HepG2 (cell line): Measurements from ENCODE around the gene PCSK6. TPM values are rescaled to one million over a fixed set of nuclear protein-coding genes. Genes with fewer than 3 reads are reported as not detected.

Experiments
- ARNT2 ChIP-seq: sonication (generic); formaldehyde crosslinking; IDR thresholded peaks from 2 replicates; pipeline ENCODE4 v1.8.0; 2022; ENCODE audit warnings: mild to moderate bottlenecking, low read depth, missing genetic modification reagents, moderate library complexity
- ATF7-NPFF ChIP-seq: sonication (generic); formaldehyde crosslinking; IDR thresholded peaks from 2 replicates; pipeline ENCODE4 v1.8.1; 2023; ENCODE audit warnings: mild to moderate bottlenecking, low read depth, missing genetic modification reagents, moderate library complexity
- CAMTA2 ChIP-seq: sonication (generic); formaldehyde crosslinking; IDR thresholded peaks from 2 replicates; pipeline ENCODE4 v1.4.0; 2020; ENCODE audit warnings: mild to moderate bottlenecking, missing genetic modification reagents, borderline replicate concordance
- HMG20A ChIP-seq: IDR thresholded peaks from 2 replicates; pipeline ENCODE4 v1.6.1; 2016; ENCODE audit warnings: borderline replicate concordance
- HMG20B ChIP-seq: conservative IDR thresholded peaks from 2 replicates; pipeline ENCODE4 v1.6.1; 2016; ENCODE audit warnings: missing genetic modification reagents, missing compliant biosample characterization
- IRF1 ChIP-seq: sonication (generic); formaldehyde crosslinking; IDR thresholded peaks from 2 replicates; pipeline ENCODE4 v1.4.0; 2020; ENCODE audit warnings: low read depth, mild to moderate bottlenecking, missing genetic modification reagents
- JUND ChIP-seq: sonication (generic); formaldehyde crosslinking; IDR thresholded peaks from 2 replicates; pipeline ENCODE4 v1.8.0; 2022; ENCODE audit warnings: mild to moderate bottlenecking, missing genetic modification reagents
- KLF6 ChIP-seq: IDR thresholded peaks from 2 replicates; pipeline ENCODE4 v1.8.0; 2016; ENCODE audit warnings: missing biosample characterization, missing genetic modification reagents
- MAFF ChIP-seq: IDR thresholded peaks from 2 replicates; pipeline ENCODE4 v1.6.1; 2011; ENCODE audit warnings: low read depth, low read length, improper control_type of control experiment
- MAZ ChIP-seq, 2 experiments: sonication (generic) in 1 of 2; formaldehyde crosslinking in 1 of 2; IDR thresholded peaks; 2 replicates each; pipeline versions ENCODE4 v1.5.0 to v1.6.1; 2012 to 2020; ENCODE audit warnings: low read depth in 2 of 2, mild to moderate bottlenecking in 2 of 2, borderline replicate concordance in 1 of 2, improper control_type of control experiment in 1 of 2, low read length in 1 of 2, missing genetic modification reagents in 1 of 2, moderate library complexity in 1 of 2
- NCOA1 ChIP-seq: sonication (generic); formaldehyde crosslinking; IDR thresholded peaks from 2 replicates; pipeline ENCODE4 v1.9.0; 2021; ENCODE audit warnings: missing genetic modification reagents
- NR2C2 ChIP-seq: sonication (generic); formaldehyde crosslinking; IDR thresholded peaks from 2 replicates; pipeline ENCODE4 v1.4.0; 2020; ENCODE audit warnings: missing genetic modification reagents, mild to moderate bottlenecking, moderate library complexity, borderline replicate concordance
- RERE ChIP-seq: IDR thresholded peaks from 2 replicates; pipeline ENCODE4 v1.6.1; 2016; ENCODE audit warnings: low read depth, missing genetic modification reagents, missing compliant biosample characterization
- SETDB1 ChIP-seq: sonication (generic); formaldehyde crosslinking; IDR thresholded peaks from 2 replicates; pipeline ENCODE4 v1.5.1; 2020; ENCODE audit warnings: missing genetic modification reagents, mild to moderate bottlenecking, borderline replicate concordance
- SIN3B ChIP-seq: fragments of 150-350 bp; IDR thresholded peaks from 2 replicates; pipeline ENCODE4 v1.6.1; 2014; ENCODE audit warnings: low read length
- ZMYM3 ChIP-seq: sonication (generic); formaldehyde crosslinking; IDR thresholded peaks from 2 replicates; pipeline ENCODE4 v1.5.1; 2020; ENCODE audit warnings: mild to moderate bottlenecking, missing genetic modification reagents
- ZNF10 ChIP-seq: sonication (generic); formaldehyde crosslinking; IDR thresholded peaks from 2 replicates; pipeline ENCODE4 v1.4.0; 2020; ENCODE audit warnings: mild to moderate bottlenecking, low read depth, missing genetic modification reagents, borderline replicate concordance
- ZNF160 ChIP-seq: sonication (generic); formaldehyde crosslinking; IDR thresholded peaks from 2 replicates; pipeline ENCODE4 v1.8.0; 2022; ENCODE audit warnings: mild to moderate bottlenecking, inconsistent platforms, missing genetic modification reagents
- ZNF274 ChIP-seq: sonication (generic); formaldehyde crosslinking; IDR thresholded peaks from 2 replicates; pipeline ENCODE4 v1.5.1; 2020; ENCODE audit warnings: mild to moderate bottlenecking, missing genetic modification reagents
- ZNF333 ChIP-seq: sonication (generic); formaldehyde crosslinking; IDR thresholded peaks from 2 replicates; pipeline ENCODE4 v1.4.0; 2020; ENCODE audit warnings: mild to moderate bottlenecking, missing genetic modification reagents, borderline replicate concordance
- ZNF598 ChIP-seq: sonication (generic); formaldehyde crosslinking; IDR thresholded peaks from 2 replicates; pipeline ENCODE4 v1.5.1; 2020; ENCODE audit warnings: mild to moderate bottlenecking, missing genetic modification reagents, borderline replicate concordance
- ZNF614 ChIP-seq: IDR thresholded peaks from 2 replicates; pipeline ENCODE4 v1.6.1; 2018; ENCODE audit warnings: missing biosample characterization, missing genetic modification reagents, inconsistent platforms, borderline replicate concordance
- ZNF724P ChIP-seq: sonication (generic); formaldehyde crosslinking; IDR thresholded peaks from 2 replicates; pipeline ENCODE4 v1.8.0; 2022; ENCODE audit warnings: missing genetic modification reagents, borderline replicate concordance
- ZNF746 ChIP-seq: sonication (generic); formaldehyde crosslinking; IDR thresholded peaks from 2 replicates; pipeline ENCODE4 v1.8.0; 2022; ENCODE audit warnings: mild to moderate bottlenecking, missing genetic modification reagents
- ZZZ3 ChIP-seq: sonication (generic); formaldehyde crosslinking; IDR thresholded peaks from 2 replicates; pipeline ENCODE4 v1.4.0; 2020; ENCODE audit warnings: missing genetic modification reagents, mild to moderate bottlenecking, borderline replicate concordance
- polyA plus RNA-seq, 8 experiments: library from polyadenylated mRNA; depleted of rRNA in 3 of 8; stranded (reverse) in 7 of 8; unstranded in 1 of 8; fragments of >200 nt; fragmentation: Illumina TruSeq in 4 of 8; extraction: Trizol in 4 of 8; gene quantifications; 2 replicates each; pipeline versions ENCODE4 v1.2.1 to v1.2.3, GENCODE V29; 2011 to 2016; ENCODE audit warnings: low read depth in 4 of 8, missing spikeins in 1 of 8, mixed read lengths in 1 of 8; ENCODE audit not compliant: insufficient read depth in 1 of 8
- total RNA-seq, 5 experiments: library from RNA; depleted of rRNA; stranded (reverse); fragments of >200 nt; fragmentation: Illumina TruSeq; extraction: Trizol; gene quantifications; 2 replicates each; pipeline ENCODE4 v1.2.3, GENCODE V29; 2016; ENCODE audit warnings: low read depth in 1 of 5

Gene PCSK6
- total and polyA plus RNA-seq, 2 of the 13 experiments (the other 11 are each of a cell fraction or from before 2014, with no cell fraction given), result 56.5 to 155 TPM

- TF ChIP-seq RERE (no peak), ZNF724P (CRISPR knock-in tag) (no peak), ZNF614 (no peak), ZMYM3 (CRISPR knock-in tag) (no peak), HMG20A (CRISPR knock-in tag) (no peak), SIN3B (no peak), ZNF160 (CRISPR knock-in tag) (0 out of 2 replicates have a peak, but pooled peaks have one; percentile 33), ZZZ3 (CRISPR knock-in tag) (no peak), MAZ (IDR thresholded peaks at IDR 0.05; ENCODE audit: borderline replicate concordance, low read depth, low read length) (no peak), MAZ (CRISPR knock-in tag; IDR thresholded peaks at IDR 0.05; ENCODE audit: low read depth) (no peak), KLF6 (no peak), HMG20B (CRISPR knock-in tag) (no peak), ZNF598 (no peak), ARNT2 (CRISPR knock-in tag) (no peak), ZNF746 (CRISPR knock-in tag) (no peak), IRF1 (CRISPR knock-in tag) (no peak), NCOA1 (CRISPR knock-in tag) (no peak), SETDB1 (CRISPR knock-in tag) (no peak), ZNF10 (CRISPR knock-in tag) (no peak), CAMTA2 (CRISPR knock-in tag) (no peak), ZNF274 (0 out of 2 replicates have a peak, but pooled peaks have one; percentile 40), ZNF333 (0 out of 2 replicates have a peak, but pooled peaks have one; percentile 46), MAFF (no peak), ATF7-NPFF (CRISPR knock-in tag) (no peak), JUND (no peak), NR2C2 (CRISPR knock-in tag) (no peak)
Measured at GRCh38 chr15:101489599-101490407, at the start of gene PCSK6 (continued).
